Measurements from ENCODE around the gene PANK4.

Gene PANK4

DNA sequence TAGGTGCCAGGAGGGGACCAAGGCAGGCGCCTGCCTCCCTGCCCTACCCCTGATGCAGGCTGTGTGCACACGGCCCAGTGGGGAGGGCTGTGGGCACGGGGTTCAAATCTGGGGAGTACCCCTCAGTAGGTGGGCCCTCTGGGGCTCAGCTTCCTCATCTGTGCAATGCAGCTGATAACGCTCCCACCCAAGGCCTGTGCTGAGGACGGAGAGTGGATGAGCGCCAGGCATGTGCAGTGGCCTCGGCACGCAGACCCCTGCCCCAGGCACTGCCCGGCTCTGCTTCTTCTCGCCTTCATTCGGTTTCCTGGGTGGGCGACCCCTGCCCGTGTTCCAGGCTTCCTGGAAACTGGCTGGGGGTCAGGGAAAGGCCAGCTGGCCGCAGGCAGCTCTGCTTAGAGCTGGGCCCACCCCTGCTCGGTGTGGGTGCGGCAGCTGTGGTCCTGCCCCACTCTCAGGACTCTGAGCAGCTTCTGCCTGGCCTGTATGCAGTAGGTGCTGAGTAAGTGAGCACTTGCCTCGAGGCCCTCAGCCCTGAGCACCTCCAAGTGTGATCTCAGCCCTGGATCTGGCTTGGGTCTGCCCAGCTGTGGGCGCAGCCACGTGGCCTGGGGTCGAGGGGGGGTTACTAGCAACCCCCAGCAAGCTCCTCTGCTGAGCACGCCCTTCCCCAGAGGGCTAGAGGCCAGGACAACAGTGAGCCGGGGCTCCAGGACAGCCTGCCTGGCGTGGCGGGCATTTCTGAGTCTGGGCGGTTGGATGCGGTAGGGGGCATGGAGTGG is 17.9 kb upstream of the PANK4 start:
- H3K4me3 ChIP-seq (ENCODE audit: low read length), result no peak overlapping the region
- no peak for TF ChIP-seq ZNF274 (IDR thresholded peaks at IDR 0.05; ENCODE audit: low read depth, low read length)

DNA sequence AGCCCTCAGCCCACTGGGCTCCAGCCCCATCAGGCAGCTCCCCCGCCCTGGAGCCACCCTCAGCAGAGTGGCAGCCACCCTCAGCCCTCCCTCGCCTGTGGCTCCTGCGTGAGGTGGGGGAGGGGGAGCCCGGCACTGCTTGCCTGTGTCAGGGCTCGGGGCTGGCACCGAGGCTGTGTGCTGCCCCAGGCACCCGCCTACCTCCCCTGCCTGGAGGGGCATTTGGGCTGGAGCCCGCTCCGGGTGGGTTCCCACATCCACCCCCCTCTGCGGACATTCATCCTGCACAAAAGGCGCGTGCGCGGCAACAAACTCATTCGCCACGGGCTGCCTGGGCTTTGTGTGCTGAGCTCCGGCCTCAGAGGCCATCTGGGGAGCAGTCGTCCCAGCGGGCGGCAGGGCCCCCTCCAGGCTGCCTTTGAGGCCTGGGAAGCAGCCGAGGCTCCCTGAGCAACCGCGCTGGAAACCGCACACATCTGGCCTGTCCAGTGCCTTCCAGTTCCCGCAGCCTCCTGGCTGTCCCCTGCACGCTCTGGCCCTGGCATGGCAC is 17.2 kb upstream of the PANK4 start:
- H3K4me3 ChIP-seq (ENCODE audit: low read length), result no peak overlapping the region
- no peak for TF ChIP-seq ZNF274 (IDR thresholded peaks at IDR 0.05; ENCODE audit: low read depth, low read length)

GRCh38 chr1:2542246-2542915 is 16.0 kb upstream of the PANK4 start:
- no peak overlapping the region for H3K4me3 ChIP-seq (ENCODE audit: low read length)
- no peak for TF ChIP-seq ZNF274 (IDR thresholded peaks at IDR 0.05; ENCODE audit: low read depth, low read length)

GRCh38 chr1:2541619-2542245 is 15.3 kb upstream of the PANK4 start:
- no peak overlapping the region for H3K4me3 ChIP-seq (ENCODE audit: low read length)
- TF ChIP-seq ZNF274 (IDR thresholded peaks at IDR 0.05; ENCODE audit: low read depth, low read length), result no peak

- no peak overlapping the region for H3K4me3 ChIP-seq (ENCODE audit: low read length)
- TF ChIP-seq ZNF274 (IDR thresholded peaks at IDR 0.05; ENCODE audit: low read depth, low read length), result no peak
These were observed 14.6 kb upstream of the PANK4 start for GRCh38 chr1:2540816-2541492.

GRCh38 chr1:2539312-2539907 is 13.0 kb upstream of the PANK4 start:
- TF ChIP-seq ZNF274 (IDR thresholded peaks at IDR 0.05; ENCODE audit: low read depth, low read length), result no peak
- no peak overlapping the region for H3K4me3 ChIP-seq (ENCODE audit: low read length)

GRCh38 chr1:2538872-2539271 is 12.5 kb upstream of the PANK4 start:
- TF ChIP-seq ZNF274 (IDR thresholded peaks at IDR 0.05; ENCODE audit: low read depth, low read length), result no peak
- no peak overlapping the region for H3K4me3 ChIP-seq (ENCODE audit: low read length)

DNA sequence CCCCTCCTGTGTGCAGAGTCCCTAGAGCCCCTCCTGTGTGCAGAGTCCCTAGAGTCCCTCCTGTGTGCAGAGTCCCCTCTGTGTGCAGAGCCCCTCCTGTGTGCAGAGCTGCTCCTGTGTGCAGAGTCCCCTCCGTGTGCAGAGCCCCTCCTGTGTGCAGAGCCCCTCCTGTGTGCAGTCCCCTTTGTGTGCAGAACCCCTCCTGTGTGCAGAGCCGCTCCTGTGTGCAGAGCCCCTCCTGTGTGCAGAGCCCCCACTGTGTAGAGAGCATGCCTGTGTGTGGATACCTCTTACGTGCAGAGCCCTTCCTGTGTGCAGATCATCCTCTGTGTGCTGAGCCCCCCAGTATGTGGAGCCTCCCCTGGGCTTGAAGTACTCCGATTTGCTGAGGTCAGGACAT is 12.0 kb upstream of the PANK4 start:
- TF ChIP-seq ZNF274 (IDR thresholded peaks at IDR 0.05; ENCODE audit: low read depth, low read length), result no peak

DNA sequence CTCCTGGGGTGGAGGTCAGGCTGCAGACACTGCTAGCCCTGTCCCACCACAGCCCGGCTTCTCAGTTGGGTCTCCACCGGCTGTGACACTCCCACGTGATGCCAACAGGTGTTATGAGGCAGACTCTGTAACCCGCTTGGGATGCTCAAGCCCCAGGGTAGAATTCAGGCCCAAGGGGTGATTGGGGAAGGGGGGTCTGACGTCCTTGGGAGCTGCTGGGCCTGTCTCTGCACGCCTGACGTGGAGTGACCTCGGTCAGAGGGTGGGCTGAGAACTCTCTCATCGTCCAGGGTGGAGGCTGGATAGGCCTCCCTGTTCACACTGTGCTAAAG is 11.4 kb upstream of the PANK4 start:
- no peak overlapping the region for H3K4me3 ChIP-seq (ENCODE audit: low read length)
- TF ChIP-seq ZNF274 (IDR thresholded peaks at IDR 0.05; ENCODE audit: low read depth, low read length), result no peak

More for the DNA sequence above, 12.0 kb upstream of the PANK4 start:
- no peak overlapping the region for H3K4me3 ChIP-seq (ENCODE audit: low read length)

GRCh38 chr1:2535981-2536380 is 9.6 kb upstream of the PANK4 start:
- no peak for TF ChIP-seq ZNF274 (IDR thresholded peaks at IDR 0.05; ENCODE audit: low read depth, low read length)
- no peak overlapping the region for H3K4me3 ChIP-seq (ENCODE audit: low read length)

- no peak overlapping the region for H3K4me3 ChIP-seq (ENCODE audit: low read length)
- TF ChIP-seq ZNF274 (IDR thresholded peaks at IDR 0.05; ENCODE audit: low read depth, low read length), result no peak
These were observed 9.1 kb upstream of the PANK4 start for GRCh38 chr1:2535455-2535854.

DNA sequence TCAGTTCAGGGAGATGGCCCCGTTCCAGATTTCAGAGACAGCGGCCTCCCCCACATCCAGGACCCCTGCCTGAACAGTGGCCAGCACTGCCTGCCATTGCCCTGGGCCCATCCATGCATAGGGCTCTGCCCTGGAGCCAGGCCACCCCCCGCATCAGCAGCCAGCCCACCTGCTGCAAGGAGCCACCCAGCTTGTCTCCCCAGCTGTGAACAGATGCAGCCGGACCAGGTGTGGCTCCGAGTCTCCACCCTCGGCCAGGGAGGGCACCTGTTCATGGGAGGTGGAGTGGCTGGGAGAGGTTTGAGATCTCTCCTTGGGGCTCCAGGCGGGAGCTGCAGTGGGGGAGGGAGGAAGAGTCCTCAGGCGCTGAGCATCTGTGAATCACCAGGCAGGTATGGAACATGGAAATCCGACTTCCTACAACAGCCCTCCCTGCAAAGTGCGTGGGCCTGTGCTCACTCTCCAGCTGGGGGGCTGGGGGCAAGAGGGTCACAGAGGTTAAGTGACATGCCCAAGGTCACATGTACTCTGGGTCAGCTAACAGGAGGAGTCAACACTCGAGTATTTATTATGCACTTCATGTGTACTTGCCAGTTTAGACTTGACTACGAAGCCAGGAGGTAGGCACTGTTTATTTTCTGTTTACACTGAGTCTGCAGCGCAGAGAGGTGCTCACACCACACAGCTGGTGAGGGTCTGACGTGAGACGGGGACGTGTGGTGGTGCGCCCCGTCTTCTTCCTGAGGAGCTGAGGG is 8.5 kb upstream of the PANK4 start:
- no peak for TF ChIP-seq ZNF274 (IDR thresholded peaks at IDR 0.05; ENCODE audit: low read depth, low read length)

DNA sequence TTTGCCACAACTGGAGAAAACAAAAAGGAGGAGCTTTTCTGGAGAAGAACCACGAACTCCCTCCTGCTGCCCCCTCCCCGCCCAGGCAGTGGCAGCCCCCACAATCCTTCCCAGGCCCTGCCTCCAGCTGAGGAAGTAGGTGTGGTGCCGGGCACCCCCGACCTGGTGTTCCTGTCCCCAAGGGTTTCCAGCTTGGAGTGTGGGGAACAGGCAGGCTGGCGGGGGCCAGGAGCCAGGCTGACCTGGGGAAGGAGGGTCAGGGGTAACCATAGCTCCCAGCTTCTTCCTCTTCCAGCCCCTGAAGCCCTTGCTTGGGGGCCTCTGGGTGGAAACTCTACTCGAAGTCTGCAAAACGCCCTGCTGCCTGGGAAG is 7.9 kb upstream of the PANK4 start:
- no peak for TF ChIP-seq ZNF274 (IDR thresholded peaks at IDR 0.05; ENCODE audit: low read depth, low read length)
- no peak overlapping the region for H3K4me3 ChIP-seq (ENCODE audit: low read length)

More for the DNA sequence above, 8.5 kb upstream of the PANK4 start:
- no peak overlapping the region for H3K4me3 ChIP-seq (ENCODE audit: low read length)

All from GM08714 (cell line).